ENCODE measurements around the gene MXRA8. TPM values are rescaled to one million over a fixed set of nuclear protein-coding genes. Genes with fewer than 3 reads are reported as not detected.

MXRA8 gene
- total and polyA plus RNA-seq, 9 of the 15 experiments (the other 6 are each of a cell fraction or from before 2014, with no cell fraction given) = 0.66 to 11.3 (median 6.3) TPM

DNA sequence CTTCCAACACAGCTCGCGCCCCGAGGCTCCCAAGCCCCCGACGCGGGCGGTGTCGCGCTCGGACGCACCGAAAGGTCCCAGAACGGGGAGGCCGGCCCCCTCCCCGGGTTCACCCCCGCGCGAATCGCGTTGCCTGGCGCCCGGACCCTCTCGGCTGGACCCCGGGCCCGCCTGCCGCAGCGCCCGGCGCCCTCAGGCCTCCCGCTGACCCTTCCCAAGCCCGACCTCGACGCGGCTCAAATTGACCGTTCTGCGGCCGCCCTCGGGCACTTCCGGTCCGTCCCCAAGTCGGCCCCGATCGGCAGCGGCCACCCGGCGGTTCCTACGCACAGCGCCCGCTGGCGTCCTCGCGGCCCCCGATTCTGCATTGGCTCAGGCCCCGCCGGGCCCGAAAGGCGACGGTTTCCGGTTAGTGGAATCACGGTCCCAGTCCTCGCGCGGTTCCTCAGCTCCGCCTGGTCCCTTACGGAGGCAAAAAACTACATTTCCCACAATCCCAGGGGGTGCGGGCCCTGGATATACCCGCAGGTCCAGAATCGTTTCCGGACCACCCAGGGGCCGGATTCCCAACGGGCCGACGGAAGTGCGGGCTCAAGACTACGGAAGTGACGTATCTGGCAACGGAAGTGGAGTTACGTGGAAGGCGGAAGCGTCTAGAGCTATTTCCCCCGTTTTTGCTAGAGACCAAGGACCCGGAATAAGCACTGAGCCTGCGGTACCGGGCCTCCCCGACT is 16.7 kb upstream of the MXRA8 start, which contains the start of gene AURKAIP1 (continued):
- TF ChIP-seq, protein P1, sequence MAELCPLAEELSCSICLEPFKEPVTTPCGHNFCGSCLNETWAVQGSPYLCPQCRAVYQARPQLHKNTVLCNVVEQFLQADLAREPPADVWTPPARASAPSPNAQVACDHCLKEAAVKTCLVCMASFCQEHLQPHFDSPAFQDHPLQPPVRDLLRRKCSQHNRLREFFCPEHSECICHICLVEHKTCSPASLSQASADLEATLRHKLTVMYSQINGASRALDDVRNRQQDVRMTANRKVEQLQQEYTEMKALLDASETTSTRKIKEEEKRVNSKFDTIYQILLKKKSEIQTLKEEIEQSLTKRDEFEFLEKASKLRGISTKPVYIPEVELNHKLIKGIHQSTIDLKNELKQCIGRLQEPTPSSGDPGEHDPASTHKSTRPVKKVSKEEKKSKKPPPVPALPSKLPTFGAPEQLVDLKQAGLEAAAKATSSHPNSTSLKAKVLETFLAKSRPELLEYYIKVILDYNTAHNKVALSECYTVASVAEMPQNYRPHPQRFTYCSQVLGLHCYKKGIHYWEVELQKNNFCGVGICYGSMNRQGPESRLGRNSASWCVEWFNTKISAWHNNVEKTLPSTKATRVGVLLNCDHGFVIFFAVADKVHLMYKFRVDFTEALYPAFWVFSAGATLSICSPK (IDR thresholded peaks at IDR 0.05; ENCODE audit: borderline replicate concordance) = no peak
- peak; percentile 97 for TF ChIP-seq MTA3 (IDR thresholded peaks at IDR 0.05; ENCODE audit: borderline replicate concordance)
- peak; percentile 59 for TF ChIP-seq ZNF384 (IDR thresholded peaks at IDR 0.05; ENCODE audit: low read depth, low read length)
- peak; percentile 88 for TF ChIP-seq ZKSCAN1 (IDR thresholded peaks at IDR 0.05; ENCODE audit: low read depth, low read length)
- TF ChIP-seq TAF1 (IDR thresholded peaks at IDR 0.05; ENCODE audit: control insufficient read depth, extremely low read depth, insufficient read depth, low read length, severe bottlenecking) = peak; percentile 86
- TF ChIP-seq ZNF282 (CRISPR knock-in tag; IDR thresholded peaks at IDR 0.05) = 0 out of 2 replicates have a peak, but pooled peaks have one; percentile 20
- TF ChIP-seq GATA2 (CRISPR knock-in tag; IDR thresholded peaks at IDR 0.05) = no peak
- peak; percentile 94 for TF ChIP-seq EP400 (IDR thresholded peaks at IDR 0.05)
- TF ChIP-seq, protein P2, sequence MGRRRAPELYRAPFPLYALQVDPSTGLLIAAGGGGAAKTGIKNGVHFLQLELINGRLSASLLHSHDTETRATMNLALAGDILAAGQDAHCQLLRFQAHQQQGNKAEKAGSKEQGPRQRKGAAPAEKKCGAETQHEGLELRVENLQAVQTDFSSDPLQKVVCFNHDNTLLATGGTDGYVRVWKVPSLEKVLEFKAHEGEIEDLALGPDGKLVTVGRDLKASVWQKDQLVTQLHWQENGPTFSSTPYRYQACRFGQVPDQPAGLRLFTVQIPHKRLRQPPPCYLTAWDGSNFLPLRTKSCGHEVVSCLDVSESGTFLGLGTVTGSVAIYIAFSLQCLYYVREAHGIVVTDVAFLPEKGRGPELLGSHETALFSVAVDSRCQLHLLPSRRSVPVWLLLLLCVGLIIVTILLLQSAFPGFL (CRISPR knock-in tag; IDR thresholded peaks at IDR 0.05) = peak; percentile 99
- peak; percentile 90 for TF ChIP-seq CBX1 (IDR thresholded peaks at IDR 0.05; ENCODE audit: low read depth)
- no peak; the same call in 1 of the 2 replicates for TF ChIP-seq HDAC2 (IDR thresholded peaks at IDR 0.05)
- TF ChIP-seq BRCA1 (IDR thresholded peaks at IDR 0.05) = no peak
- TF ChIP-seq BRCA1 (CRISPR knock-in tag; IDR thresholded peaks at IDR 0.05) = no peak
- TF ChIP-seq CEBPB (tag; IDR thresholded peaks at IDR 0.05) = no peak
- no peak for TF ChIP-seq JUNB (CRISPR knock-in tag; conservative IDR thresholded peaks at IDR 0.05)
- TF ChIP-seq RUNX1 (IDR thresholded peaks at IDR 0.05; ENCODE audit: low read depth) = peak; percentile 30; the same call in 1 of the 2 replicates
- peak; percentile 97 for TF ChIP-seq ESRRA (IDR thresholded peaks at IDR 0.05; ENCODE audit: borderline replicate concordance, low read depth)
- TF ChIP-seq, protein P3, sequence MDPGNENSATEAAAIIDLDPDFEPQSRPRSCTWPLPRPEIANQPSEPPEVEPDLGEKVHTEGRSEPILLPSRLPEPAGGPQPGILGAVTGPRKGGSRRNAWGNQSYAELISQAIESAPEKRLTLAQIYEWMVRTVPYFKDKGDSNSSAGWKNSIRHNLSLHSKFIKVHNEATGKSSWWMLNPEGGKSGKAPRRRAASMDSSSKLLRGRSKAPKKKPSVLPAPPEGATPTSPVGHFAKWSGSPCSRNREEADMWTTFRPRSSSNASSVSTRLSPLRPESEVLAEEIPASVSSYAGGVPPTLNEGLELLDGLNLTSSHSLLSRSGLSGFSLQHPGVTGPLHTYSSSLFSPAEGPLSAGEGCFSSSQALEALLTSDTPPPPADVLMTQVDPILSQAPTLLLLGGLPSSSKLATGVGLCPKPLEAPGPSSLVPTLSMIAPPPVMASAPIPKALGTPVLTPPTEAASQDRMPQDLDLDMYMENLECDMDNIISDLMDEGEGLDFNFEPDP (CRISPR knock-in tag; IDR thresholded peaks at IDR 0.05) = no peak
- peak; percentile 83 for TF ChIP-seq ZNF584 (CRISPR knock-in tag; IDR thresholded peaks at IDR 0.05; ENCODE audit: low read depth)
- TF ChIP-seq, protein P4, sequence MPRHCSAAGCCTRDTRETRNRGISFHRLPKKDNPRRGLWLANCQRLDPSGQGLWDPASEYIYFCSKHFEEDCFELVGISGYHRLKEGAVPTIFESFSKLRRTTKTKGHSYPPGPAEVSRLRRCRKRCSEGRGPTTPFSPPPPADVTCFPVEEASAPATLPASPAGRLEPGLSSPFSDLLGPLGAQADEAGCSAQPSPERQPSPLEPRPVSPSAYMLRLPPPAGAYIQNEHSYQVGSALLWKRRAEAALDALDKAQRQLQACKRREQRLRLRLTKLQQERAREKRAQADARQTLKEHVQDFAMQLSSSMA (CRISPR knock-in tag; IDR thresholded peaks at IDR 0.05) = peak; percentile 93
- no peak; the same call in 1 of the 2 replicates for TF ChIP-seq NFE2 (IDR thresholded peaks at IDR 0.05; ENCODE audit: low read depth)
- no peak for TF ChIP-seq ZNF232 (CRISPR knock-in tag; IDR thresholded peaks at IDR 0.05)
- TF ChIP-seq, protein P5, sequence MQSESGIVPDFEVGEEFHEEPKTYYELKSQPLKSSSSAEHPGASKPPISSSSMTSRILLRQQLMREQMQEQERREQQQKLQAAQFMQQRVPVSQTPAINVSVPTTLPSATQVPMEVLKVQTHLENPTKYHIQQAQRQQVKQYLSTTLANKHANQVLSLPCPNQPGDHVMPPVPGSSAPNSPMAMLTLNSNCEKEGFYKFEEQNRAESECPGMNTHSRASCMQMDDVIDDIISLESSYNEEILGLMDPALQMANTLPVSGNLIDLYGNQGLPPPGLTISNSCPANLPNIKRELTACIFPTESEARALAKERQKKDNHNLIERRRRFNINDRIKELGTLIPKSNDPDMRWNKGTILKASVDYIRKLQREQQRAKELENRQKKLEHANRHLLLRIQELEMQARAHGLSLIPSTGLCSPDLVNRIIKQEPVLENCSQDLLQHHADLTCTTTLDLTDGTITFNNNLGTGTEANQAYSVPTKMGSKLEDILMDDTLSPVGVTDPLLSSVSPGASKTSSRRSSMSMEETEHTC (IDR thresholded peaks at IDR 0.05) = no peak; the same call in 1 of the 2 replicates
